ENCODE data around the gene PLXNB2.
A peak's percentile ranks its signal among the peaks of the same experiment; 100 is the strongest.

Gene PLXNB2

DNA sequence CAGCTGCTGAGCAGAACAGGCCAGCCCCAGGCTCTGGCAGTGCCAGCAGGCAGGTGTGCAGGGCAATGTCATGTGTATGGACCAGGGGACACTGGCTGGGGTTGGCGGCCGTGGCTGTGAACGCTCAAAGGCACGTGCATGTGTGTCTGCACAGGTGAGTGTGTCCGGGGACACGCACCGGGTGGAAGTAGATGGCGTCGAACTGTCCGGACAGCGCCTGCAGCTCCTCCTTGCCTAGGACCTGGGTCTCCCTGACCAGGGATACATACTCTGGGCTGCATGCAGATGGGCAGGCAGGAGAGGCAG lies 57.2 kb downstream of the PLXNB2 start:
- no peak for TF ChIP-seq CTCF (conservative IDR thresholded peaks at IDR 0.05)
- peak overlapping the region; percentile 84 for H3K27ac ChIP-seq

GRCh38 chr22:50249341-50250248 lies 57.9 kb downstream of the PLXNB2 start:
- no peak for TF ChIP-seq CTCF (conservative IDR thresholded peaks at IDR 0.05)
- H3K27ac ChIP-seq, result peak overlapping the region; percentile 84

DNA sequence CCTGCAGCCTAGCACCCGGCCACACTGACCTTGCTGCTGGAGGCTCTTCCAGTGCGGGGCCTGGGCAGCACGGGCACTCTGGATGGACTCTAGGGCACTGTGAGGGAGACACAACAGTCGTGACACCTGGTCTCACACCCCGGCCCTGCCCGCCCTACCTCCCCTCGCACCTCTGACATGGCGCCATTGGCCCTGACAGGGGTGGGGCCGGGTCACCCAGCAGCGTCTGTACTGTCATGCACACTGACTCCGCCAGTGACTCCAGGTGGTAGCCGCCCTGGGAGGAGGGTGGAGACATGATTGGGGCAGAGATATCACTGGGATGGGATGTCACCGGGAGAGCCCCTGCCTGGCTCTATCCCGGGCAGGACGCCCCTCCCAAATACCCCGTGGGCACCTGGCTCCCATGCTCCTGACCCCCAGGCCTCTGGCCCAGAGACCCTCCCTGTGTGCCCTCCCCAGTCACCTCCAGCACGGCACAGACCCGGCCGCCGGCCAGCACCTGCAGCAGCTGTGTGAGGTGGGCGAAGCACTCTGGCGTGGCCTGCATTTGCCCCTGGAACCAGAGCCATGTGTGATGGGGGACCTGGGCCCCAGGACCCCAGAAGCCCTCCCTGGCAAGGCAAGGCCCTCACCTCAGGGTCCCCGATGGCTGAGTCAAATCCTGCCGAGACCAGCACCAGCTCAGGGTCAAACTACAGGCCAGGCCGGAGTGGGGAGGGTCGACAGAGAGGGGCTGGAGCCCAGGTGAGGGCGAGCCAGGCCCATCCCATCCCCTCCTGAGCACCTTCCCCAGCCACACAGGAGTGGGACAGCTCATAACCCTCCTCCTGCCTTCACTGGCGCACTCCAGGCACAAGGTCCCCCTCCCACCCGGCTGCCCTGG lies 59.0 kb downstream of the PLXNB2 start:
- peak overlapping the region; percentile 80 for H3K27ac ChIP-seq
- TF ChIP-seq CTCF (conservative IDR thresholded peaks at IDR 0.05), result no peak

DNA sequence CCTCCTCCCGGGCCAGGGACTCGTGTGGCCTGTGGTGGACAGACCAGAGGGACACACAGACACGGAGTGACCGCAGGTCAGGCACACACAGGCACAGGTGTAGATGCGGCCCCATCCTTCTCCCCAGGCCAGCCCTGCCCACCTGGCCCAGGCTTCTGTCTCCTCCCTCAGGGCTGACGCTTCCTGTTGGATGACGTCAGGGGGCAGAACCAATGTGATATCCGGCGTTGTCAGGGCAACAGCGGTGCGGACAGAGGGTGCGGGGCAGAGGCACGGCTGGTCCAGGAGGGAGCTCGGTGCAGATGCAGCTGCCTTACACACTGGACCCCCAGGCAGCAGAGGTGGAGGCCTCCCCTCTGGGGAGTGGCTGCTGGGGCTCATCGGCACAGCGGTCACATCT lies 59.7 kb downstream of the PLXNB2 start:
- H3K27ac ChIP-seq, result peak overlapping the region; percentile 80
- no peak for TF ChIP-seq CTCF (conservative IDR thresholded peaks at IDR 0.05)

DNA sequence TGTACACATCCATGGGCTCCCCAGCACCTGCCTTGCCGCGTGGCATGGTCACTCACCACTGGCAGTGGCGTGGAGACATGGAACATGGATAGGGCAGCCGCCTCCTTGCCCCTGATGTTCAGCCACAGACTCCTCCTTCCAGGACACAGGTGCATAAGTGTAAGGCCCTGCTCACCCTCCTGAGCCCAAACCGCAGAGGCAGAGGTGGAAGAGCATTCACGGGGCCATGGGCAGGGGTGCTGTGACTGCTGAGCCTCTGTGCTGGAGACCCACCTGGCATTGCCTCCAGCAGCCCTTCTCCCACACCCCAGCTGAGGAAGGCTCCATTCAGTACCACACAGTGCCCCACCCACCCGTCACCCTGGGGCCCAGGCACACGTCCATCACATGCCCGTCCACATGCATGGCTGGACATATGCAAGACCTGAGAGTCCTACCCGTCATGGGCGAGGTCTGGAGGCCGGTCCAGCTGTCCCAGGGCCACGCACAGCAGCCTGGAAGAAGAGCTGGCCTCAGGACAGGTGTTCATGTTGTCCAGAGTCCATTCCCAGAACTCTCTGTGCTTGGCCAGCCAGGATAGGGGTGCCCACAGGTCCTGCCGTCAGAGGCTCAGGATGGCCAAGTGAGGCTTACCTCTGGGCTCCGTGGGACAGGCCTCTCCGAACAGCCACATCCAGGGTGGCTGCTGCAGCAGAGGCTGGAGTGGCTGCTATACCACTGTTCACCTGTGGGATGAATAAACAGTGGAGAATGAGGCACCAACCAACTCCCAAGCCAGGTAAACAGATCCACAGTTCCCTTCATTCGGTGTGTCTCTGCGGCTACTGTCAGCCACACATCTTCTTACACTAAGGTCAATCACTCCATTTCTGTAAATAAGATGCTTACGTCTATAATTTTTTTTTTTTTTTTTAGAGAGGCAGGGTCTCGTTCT lies 60.9 kb downstream of the PLXNB2 start:
- TF ChIP-seq CTCF (conservative IDR thresholded peaks at IDR 0.05), result no peak
- H3K27ac ChIP-seq, result peak overlapping the region; percentile 80

DNA sequence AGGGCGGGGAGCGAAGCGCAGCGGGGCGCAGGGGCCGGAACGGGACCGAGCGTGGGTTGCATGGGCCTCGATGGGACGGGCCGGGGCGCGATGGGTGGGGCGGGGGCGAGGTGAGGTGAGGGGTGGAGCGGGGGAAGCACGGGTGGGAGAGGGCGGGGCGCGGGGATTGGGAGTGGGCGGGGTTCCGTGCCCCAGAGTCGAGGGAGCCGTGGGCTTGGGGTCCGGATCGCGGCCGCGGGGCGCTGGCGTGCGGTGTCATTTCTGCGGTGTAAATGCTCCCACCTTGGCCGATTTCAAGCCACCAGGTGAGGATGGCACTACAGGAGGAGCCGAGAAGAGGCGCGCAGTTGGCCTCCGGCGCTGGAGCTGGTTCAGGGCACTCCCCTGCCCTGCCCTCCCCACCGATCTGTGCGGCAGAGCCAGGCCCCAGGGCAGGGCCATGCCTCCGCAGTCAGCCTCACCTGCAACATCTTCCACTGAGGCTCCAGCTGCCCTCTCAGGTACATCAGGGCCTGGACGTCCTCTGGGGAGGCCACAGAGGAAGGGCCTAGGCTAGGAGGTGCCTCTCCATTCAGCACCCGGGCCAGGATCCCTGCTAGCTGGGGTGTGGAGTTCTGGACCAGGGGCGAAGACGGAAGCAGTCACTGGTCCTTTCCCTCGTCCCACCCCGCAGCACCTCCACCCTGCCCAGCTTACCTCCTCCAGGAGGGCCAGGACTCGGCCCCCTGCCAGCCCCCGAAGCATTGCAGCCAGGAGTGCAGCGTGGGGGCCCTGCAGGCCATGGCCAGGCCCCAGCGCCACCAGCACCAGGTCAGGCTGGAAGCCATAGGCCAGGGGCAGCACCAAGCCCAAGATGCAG lies 62.0 kb downstream of the PLXNB2 start:
- peak overlapping the region; percentile 80 for H3K27ac ChIP-seq
- no peak for TF ChIP-seq CTCF (conservative IDR thresholded peaks at IDR 0.05)

All from VCaP (cell line).